Eye (tissue), 1 donor: Measurements from ENCODE around the gene DNAL1.

ENCODE experiments used
- DNase-seq: peaks from one replicate; pipeline ENCODE4 v3.0.0-alpha.2; 2015

The DNAL1 gene

GRCh38 chr14:73726025-73726961 lies 81.5 kb downstream of the DNAL1 start:
- DNase-seq: no peak

GRCh38 chr14:73727166-73727565 lies 82.4 kb downstream of the DNAL1 start:
- no peak for DNase-seq

GRCh38 chr14:73728717-73729330 lies 84.0 kb downstream of the DNAL1 start:
- DNase-seq: peak; percentile 93

- DNase-seq: no peak
Measured at GRCh38 chr14:73729556-73730265, 84.9 kb downstream of the DNAL1 start.

- DNase-seq: no peak
Measured at GRCh38 chr14:73731111-73731510, 86.3 kb downstream of the DNAL1 start.

- no peak for DNase-seq
Measured at GRCh38 chr14:73732006-73732405, 87.2 kb downstream of the DNAL1 start.

- no peak for DNase-seq
Measured at GRCh38 chr14:73736842-73737241, 92.1 kb downstream of the DNAL1 start.

- DNase-seq: no peak
Measured at GRCh38 chr14:73738518-73739173, 93.9 kb downstream of the DNAL1 start.

GRCh38 chr14:73739174-73739898 lies 94.5 kb downstream of the DNAL1 start:
- DNase-seq: no peak

GRCh38 chr14:73739899-73740617 lies 95.3 kb downstream of the DNAL1 start:
- no peak for DNase-seq

- DNase-seq: peak; percentile 31
Measured at GRCh38 chr14:73740618-73741326, 96.0 kb downstream of the DNAL1 start.

GRCh38 chr14:73741386-73741875 lies 96.6 kb downstream of the DNAL1 start:
- DNase-seq: no peak

- DNase-seq: peak; percentile 80
Measured at GRCh38 chr14:73741876-73742519, 97.2 kb downstream of the DNAL1 start.

GRCh38 chr14:73742520-73743238 lies 97.9 kb downstream of the DNAL1 start:
- no peak for DNase-seq

- no peak for DNase-seq
Measured at GRCh38 chr14:73743431-73743931, 98.7 kb downstream of the DNAL1 start.

GRCh38 chr14:73744175-73744867 lies 99.5 kb downstream of the DNAL1 start:
- DNase-seq: no peak

- no peak for DNase-seq
Measured at GRCh38 chr14:73744874-73745529, 100.2 kb downstream of the DNAL1 start.
